Suppressor macrophage (primary cell): Measurements from ENCODE around the gene USP25.
"Not testable (repeated sequence)": the region's sequence is repeated elsewhere in the genome, so short reads cannot be mapped to it uniquely, and the experiment has no call there.

Source experiments
- DNase-seq, 4 experiments: peaks; one replicate each; pipeline ENCODE4 v3.0.0-alpha.2; 2020 to 2022

Gene USP25

GRCh38 chr21:15731243-15731613 is 1.4 kb downstream of the USP25 start:
- DNase-seq, result no peak

DNA sequence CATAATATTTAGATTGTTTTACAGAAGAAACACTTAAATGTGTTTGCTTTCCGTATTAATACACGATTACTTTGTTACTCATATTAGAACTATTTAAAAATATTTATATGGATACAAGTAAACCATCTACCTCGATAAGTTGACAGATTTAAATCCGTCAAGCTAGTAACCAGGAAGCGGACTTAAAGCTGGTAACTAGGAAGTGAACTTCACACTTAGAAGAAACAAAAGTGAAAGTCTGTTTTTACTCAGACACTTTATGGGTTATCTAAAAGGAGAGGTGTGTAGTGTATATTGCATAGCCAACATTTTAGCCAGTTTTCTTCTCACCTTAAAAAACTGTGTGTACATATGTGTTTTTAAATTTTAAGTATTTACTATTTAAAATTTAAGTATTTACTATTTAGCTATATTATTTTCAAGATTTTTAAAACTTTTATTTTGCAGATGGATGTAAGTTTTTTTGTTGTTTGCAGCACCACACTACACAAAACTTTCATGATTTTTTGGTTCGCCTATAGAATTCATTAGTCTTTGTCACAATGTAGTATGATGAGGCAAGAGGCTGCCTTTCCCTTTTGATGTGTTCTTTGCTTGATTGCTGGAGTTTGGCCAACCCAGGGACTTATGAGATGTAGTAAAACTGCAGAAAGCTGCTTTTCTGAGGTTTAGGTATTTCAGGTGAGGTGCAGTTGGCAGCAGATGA is 2.7 kb downstream of the USP25 start:
- peak in 3 of 4 experiments; percentile 32 to 77 (median 76) for DNase-seq

- DNase-seq, result no peak
These were observed 3.2 kb downstream of the USP25 start for GRCh38 chr21:15732996-15733329.

DNA sequence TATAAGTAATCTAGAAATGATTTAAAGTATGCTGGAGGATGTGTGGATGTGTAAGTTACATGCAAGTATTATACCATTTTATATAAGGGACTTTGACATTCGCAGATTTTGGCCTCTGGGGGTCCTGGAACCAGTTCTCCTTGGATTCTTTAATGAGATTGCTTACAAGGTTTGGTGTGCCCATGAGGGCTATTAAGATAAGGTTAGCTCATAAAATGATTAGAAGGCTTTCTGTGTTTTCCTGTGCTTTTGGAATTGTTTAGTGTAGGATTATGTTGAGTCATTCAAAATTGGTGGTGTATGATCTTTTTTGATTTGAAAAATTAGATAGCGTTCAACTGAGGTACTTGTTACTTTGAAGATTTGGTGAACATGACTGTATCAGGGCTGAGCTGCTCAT is 5.6 kb downstream of the USP25 start:
- no peak for DNase-seq

GRCh38 chr21:15735931-15736330 is 6.1 kb downstream of the USP25 start:
- peak in 3 of 4 experiments; percentile 39 to 55 (median 53) for DNase-seq

GRCh38 chr21:15738779-15739178 is 9.0 kb downstream of the USP25 start:
- DNase-seq, result not testable (repeated sequence)

DNA sequence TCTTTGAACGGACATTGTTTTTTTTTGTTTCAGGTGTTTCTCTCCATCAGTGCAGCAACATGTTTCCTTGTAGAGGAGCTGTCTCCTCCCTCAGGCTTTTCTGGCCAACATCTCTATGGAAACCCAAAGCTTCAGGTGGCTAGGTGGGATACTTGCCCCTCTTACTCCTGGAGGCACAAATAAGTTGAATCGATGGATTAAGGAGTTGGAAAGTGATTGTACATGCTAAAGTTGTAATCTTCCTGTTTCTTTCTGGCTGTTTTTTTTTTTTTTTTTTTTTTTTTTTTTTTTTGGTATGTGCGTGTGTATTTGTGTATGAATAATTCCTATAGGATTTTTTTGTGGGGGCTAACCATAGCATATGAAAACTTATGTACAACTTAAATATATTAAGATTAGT is 10.6 kb downstream of the USP25 start:
- DNase-seq, result no peak

DNA sequence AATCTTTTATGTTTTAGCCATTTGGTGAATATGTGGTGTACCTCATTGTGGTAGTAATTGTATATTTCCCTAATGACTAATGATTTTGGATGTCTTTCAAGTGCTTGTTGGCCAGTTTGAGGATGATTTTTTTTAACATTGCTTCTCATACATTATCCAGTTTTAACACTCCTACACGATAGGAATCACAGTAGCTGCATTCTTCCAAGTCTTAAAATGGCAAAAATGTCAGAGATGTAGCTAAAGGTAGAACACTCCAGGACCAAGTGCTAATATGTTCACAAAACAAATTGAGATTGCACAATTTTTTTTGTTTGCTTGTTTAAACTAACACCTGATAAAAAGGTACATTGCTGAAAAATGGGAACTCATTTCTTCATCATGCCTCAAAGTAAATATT is 11.7 kb downstream of the USP25 start:
- DNase-seq, result no peak

- DNase-seq, result peak in 3 of 4 experiments; percentile 42 to 57 (median 55)
These were observed 12.4 kb downstream of the USP25 start for GRCh38 chr21:15742052-15742670.

GRCh38 chr21:15742694-15743093 is 12.9 kb downstream of the USP25 start:
- no peak for DNase-seq

GRCh38 chr21:15743593-15743992 is 13.8 kb downstream of the USP25 start:
- DNase-seq, result no peak

GRCh38 chr21:15744926-15745325 is 15.1 kb downstream of the USP25 start:
- no peak for DNase-seq

- no peak for DNase-seq
These were observed 18.8 kb downstream of the USP25 start for GRCh38 chr21:15748586-15748985.

DNA sequence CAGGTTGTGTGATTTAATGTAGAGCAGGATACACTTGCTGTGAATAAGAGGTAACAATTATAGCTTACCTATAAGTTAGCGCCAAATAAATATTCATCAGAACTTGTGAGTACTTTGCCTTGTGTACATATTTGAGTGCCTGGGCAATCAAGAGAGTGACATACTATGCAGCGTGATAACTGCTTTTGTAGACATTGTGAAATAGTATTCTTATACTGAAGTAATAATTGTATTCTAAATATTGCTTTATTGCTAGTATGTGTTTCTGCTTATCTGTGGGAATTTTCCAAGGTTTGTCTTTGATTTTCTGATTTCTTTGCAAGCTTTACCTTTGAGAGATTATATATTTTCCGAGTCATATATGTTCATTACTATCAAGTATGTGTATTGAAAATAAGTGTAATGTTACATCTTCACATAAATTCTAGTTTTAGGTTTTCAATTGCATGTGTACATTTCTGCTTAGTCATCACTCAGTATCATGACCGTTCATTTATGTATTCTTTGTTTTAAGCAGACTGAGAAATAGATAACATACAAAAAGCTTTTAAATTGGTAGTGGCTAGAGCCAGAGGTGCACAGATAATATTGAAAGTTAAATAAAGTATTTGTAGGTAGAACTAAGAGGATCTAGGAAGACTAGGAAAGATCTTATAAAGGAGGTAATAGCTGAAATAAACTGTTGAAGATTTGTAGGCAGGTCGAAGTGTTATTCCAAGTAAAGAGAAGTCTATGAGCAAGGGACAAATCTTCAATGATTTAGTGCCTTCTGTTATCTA is 19.5 kb downstream of the USP25 start:
- DNase-seq, result no peak

DNA sequence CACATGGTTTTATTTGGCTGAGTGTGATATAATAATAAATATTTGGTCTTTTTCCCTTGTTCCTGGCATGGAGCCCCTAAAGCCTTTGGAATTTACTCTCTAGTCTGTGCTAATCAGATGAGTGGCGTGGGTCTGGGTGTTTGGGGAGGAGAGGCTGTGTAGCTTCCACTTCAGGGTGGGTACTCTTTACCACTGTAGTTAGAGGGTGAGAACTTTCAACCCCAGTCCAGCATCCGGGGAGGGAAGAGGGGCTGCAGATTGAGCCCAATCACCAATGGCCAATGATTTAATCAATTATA is 20.0 kb downstream of the USP25 start:
- DNase-seq, result no peak

GRCh38 chr21:15751037-15751436 is 21.3 kb downstream of the USP25 start:
- DNase-seq, result no peak

GRCh38 chr21:15751546-15751945 is 21.8 kb downstream of the USP25 start:
- DNase-seq, result peak in 1 of 4 experiments; percentile 17

DNA sequence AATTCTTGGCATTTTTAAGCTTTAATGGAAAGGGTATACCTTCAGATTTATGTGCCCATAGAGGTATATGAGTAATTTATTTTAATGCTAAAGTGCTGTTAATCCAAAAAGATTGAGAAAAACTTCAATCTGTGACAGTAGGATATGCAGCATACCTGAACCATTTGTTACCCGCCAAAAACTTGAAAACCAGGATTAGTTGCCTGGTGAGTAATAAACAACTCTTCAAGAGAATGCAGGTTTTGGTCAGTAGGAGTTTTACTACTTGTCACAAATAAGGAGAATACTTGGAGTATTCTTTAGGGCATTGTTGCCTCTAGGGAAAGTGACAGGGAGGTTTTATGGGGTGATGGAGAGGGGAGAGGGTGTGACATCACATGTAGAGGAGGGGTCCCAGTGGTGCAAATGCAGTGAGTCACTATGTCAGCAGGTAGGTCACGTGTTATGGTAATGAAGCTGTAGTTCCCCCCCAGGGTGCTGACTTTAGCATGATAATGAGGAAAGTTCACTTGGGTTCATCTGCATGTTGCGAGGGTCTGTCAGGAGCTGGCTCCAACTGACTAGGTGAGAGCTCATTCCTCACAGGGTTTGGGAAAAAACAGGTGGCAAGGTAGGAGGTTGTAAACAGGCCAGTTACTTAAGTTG is 23.1 kb downstream of the USP25 start:
- no peak for DNase-seq

DNA sequence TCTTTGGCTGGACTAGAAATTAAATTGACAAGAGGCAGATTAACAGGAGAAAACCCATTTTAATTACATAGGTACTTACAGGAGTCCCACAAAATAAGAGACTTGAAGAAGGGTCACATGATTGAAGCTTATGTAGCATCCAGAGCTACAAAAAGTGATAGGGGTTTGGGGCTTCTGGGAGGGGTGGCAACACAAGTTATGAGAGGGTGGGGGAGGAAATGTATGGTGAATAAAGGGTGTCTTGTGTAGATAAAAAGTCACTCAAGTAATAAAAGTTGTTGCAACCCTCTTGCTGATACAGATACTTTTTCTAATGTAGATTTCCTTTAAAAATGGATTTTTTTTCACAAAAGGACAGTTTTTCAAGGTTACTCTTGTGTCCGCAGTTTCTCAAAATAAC is 24.0 kb downstream of the USP25 start:
- no peak for DNase-seq

- peak in 2 of 4 experiments; percentile 14 to 39 for DNase-seq
These were observed 24.9 kb downstream of the USP25 start for GRCh38 chr21:15754640-15755039.

GRCh38 chr21:15755125-15755524 is 25.3 kb downstream of the USP25 start:
- DNase-seq, result no peak

DNA sequence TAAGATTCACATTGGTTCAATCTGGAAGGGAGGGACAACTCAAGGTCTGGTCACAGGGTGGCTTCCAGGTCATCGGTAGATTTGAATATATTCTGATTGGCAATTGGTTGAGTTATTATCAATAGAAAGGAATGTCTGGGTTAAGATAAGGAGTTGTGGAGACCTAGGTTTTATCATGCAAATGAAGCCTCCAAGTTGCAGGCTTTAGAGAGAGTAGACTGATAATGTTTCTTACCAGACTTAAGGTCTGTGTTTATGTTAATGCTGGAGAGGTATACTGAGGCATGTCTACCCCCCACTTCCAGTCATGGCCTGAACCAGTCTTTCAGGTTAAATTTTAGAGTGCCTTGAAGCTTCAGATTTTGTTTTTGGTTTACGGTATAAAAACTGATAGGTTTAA is 29.7 kb downstream of the USP25 start:
- DNase-seq, result no peak

GRCh38 chr21:15761507-15762100 is 31.8 kb downstream of the USP25 start:
- DNase-seq, result no peak
